ENCODE results near the gene MAP4K2. TPM values are rescaled to one million over a fixed set of nuclear protein-coding genes. Genes with fewer than 3 reads are reported as not detected.

MAP4K2 gene
- 6.8 and 7.0 TPM in 2 replicates for total RNA-seq

- Histone ChIP-seq H3K27me3 (ENCODE audit: control insufficient read depth, insufficient read depth, low read length) (no peaks in the 10 kb centered on the region), H3K36me3 (ENCODE audit: control insufficient read depth, insufficient read depth, low read length) (peaks cover 13% of the 10 kb centered on the region), H3K4me3 (ENCODE audit: low read depth, low read length) (peak within 1 kb of the TSS; percentile 58)
- peak; percentile 32 for TF ChIP-seq CTCF (IDR thresholded peaks at IDR 0.05; ENCODE audit: insufficient read depth, low read length, severe bottlenecking)
- no peak for FAIRE-seq
- DNase-seq (ENCODE audit: low read depth) = peak; percentile 72
These were observed at the start of gene MAP4K2 for GRCh38 chr11:64803158-64803845. TSS of gene MAP4K2 (minus strand) at chr11:64803214. CDS start at chr11:64803149, 65 bp downstream.

- Histone ChIP-seq H3K36me3 (ENCODE audit: control insufficient read depth, insufficient read depth, low read length) (peaks cover 7% of the 10 kb centered on the region), H3K27me3 (ENCODE audit: control insufficient read depth, insufficient read depth, low read length) (no peaks in the 10 kb centered on the region), H3K4me3 (ENCODE audit: low read depth, low read length) (no peak overlapping the region)
- DNase-seq (ENCODE audit: low read depth) = no peak
- FAIRE-seq = no peak
- no peak for TF ChIP-seq CTCF (IDR thresholded peaks at IDR 0.05; ENCODE audit: insufficient read depth, low read length, severe bottlenecking)
These were observed 48.9 kb upstream of the MAP4K2 start for GRCh38 chr11:64851831-64852351.

GRCh38 chr11:64850979-64851567 lies 48.1 kb upstream of the MAP4K2 start:
- TF ChIP-seq CTCF (IDR thresholded peaks at IDR 0.05; ENCODE audit: insufficient read depth, low read length, severe bottlenecking) = no peak
- Histone ChIP-seq H3K4me3 (ENCODE audit: low read depth, low read length) (no peak overlapping the region), H3K36me3 (ENCODE audit: control insufficient read depth, insufficient read depth, low read length) (peaks cover 7% of the 10 kb centered on the region), H3K27me3 (ENCODE audit: control insufficient read depth, insufficient read depth, low read length) (no peaks in the 10 kb centered on the region)
- DNase-seq (ENCODE audit: low read depth) (no peak), FAIRE-seq (no peak)

- DNase-seq (ENCODE audit: low read depth) (no peak), FAIRE-seq (no peak)
- no peak for TF ChIP-seq CTCF (IDR thresholded peaks at IDR 0.05; ENCODE audit: insufficient read depth, low read length, severe bottlenecking)
- H3K36me3 ChIP-seq (ENCODE audit: control insufficient read depth, insufficient read depth, low read length) = peaks cover 7% of the 10 kb centered on the region
- no peak overlapping the region for H3K4me3 ChIP-seq (ENCODE audit: low read depth, low read length)
- no peaks in the 10 kb centered on the region for H3K27me3 ChIP-seq (ENCODE audit: control insufficient read depth, insufficient read depth, low read length)
These were observed 46.8 kb upstream of the MAP4K2 start for GRCh38 chr11:64849598-64850356.

GRCh38 chr11:64848826-64849597 lies 46.0 kb upstream of the MAP4K2 start:
- FAIRE-seq = no peak
- no peak for TF ChIP-seq CTCF (IDR thresholded peaks at IDR 0.05; ENCODE audit: insufficient read depth, low read length, severe bottlenecking)
- Histone ChIP-seq H3K27me3 (ENCODE audit: control insufficient read depth, insufficient read depth, low read length) (no peaks in the 10 kb centered on the region), H3K36me3 (ENCODE audit: control insufficient read depth, insufficient read depth, low read length) (peaks cover 3% of the 10 kb centered on the region), H3K4me3 (ENCODE audit: low read depth, low read length) (no peak overlapping the region)
- no peak for DNase-seq (ENCODE audit: low read depth)

Measured in bronchial epithelial cell (primary cell).